Central memory CD8-positive, alpha-beta T cell (primary cell): Measurements from ENCODE around the gene GBX1.
A peak's percentile ranks its signal among the peaks of the same experiment; 100 is the strongest.

Experiments
- ATAC-seq: fragments of 150-1000 bp; cut with Tn5 transposase; replicated peaks from 2 replicates; pipeline ENCODE4 v1.10.0; 2022; ENCODE audit warnings: mild to moderate bottlenecking, moderate FRiP score, moderate number of reproducible peaks; ENCODE audit not compliant: poor library complexity, severe bottlenecking; ENCODE audit errors: extremely low read depth
- DNase-seq, 2 donors: peaks; one replicate each; pipeline ENCODE4 v3.0.0; 2021; ENCODE audit warnings: low spot score in 2 of 2
- H3K27ac Mint-ChIP-seq: one replicate; pipeline ENCODE4 v1.8.0; 2022; ENCODE audit warnings: low read depth, mild to moderate bottlenecking, moderate library complexity, mixed read lengths
- H3K27me3 Mint-ChIP-seq: one replicate; pipeline ENCODE4 v1.8.0; 2022; ENCODE audit warnings: mixed read lengths
- H3K36me3 Mint-ChIP-seq: one replicate; pipeline ENCODE4 v1.8.0; 2022; ENCODE audit warnings: mild to moderate bottlenecking, moderate library complexity, mixed read lengths; ENCODE audit not compliant: insufficient read depth
- H3K4me1 Mint-ChIP-seq: one replicate; pipeline ENCODE4 v1.8.0; 2022; ENCODE audit warnings: mixed read lengths
- H3K4me3 Mint-ChIP-seq: one replicate; pipeline ENCODE4 v1.8.0; 2022; ENCODE audit warnings: mild to moderate bottlenecking, moderate library complexity, mixed read lengths
- H3K9me3 Mint-ChIP-seq: one replicate; pipeline ENCODE4 v1.8.0; 2022; ENCODE audit warnings: mixed read lengths

GBX1 gene

DNA sequence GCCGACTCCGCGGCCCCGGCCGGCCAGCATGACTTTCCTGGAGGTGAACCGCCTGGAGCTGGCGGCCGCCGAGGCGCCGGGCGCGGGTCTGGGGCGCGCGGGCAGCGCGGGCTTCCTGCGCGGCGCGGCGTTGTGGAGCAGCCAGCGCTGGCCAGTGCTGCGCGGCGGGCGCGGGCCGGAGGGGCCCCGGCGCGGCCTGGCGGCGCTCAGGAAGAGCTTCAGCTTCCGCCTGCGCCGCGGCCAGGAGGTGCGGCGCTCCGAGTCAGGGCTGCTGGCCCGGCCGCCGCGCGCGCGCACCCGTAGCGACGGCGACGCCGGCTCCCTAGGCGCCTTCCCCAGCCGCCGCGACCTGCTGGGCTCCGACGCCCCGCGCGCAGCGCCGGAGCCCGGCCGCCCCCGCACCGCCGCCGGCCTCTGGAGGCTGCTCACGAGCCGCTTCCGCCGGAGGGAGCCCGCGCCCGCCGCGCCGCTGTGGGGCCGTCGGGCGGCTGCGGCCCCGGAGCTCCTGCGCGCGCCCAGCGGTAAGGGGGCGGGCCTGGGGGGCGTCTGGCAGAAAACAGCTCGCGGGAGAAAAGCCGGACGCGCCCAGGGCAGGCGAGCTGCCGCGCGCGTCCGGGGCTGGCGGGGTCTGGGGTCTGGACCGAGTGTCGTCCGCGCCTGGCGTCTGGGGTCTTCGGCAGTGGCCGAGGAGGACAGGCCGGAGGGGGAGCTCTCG lies 52.2 kb downstream of the GBX1 start:
- peak overlapping the region; percentile 65 for H3K4me3 Mint-ChIP-seq
- no peak for DNase-seq

GRCh38 chr7:151114151-151115090 lies 53.1 kb downstream of the GBX1 start:
- Mint-ChIP-seq H3K27me3 (no peaks in the 10 kb centered on the region), H3K9me3 (no peaks in the 10 kb centered on the region), H3K4me3 (peak overlapping the region; percentile 25), H3K27ac (no peak overlapping the region), H3K36me3 (peaks cover 6% of the 10 kb centered on the region), H3K4me1 (peaks cover 23% of the 10 kb centered on the region)
- ATAC-seq (peak; percentile 1), DNase-seq (no peak)

More for the DNA sequence above, 52.2 kb downstream of the GBX1 start:
- H3K36me3 Mint-ChIP-seq: peaks cover 8% of the 10 kb centered on the region
- no peaks in the 10 kb centered on the region for H3K9me3 Mint-ChIP-seq
- no peaks in the 10 kb centered on the region for H3K27me3 Mint-ChIP-seq
- H3K27ac Mint-ChIP-seq: no peak overlapping the region
- peak; percentile 21 for ATAC-seq
- H3K4me1 Mint-ChIP-seq: peaks cover 20% of the 10 kb centered on the region

DNA sequence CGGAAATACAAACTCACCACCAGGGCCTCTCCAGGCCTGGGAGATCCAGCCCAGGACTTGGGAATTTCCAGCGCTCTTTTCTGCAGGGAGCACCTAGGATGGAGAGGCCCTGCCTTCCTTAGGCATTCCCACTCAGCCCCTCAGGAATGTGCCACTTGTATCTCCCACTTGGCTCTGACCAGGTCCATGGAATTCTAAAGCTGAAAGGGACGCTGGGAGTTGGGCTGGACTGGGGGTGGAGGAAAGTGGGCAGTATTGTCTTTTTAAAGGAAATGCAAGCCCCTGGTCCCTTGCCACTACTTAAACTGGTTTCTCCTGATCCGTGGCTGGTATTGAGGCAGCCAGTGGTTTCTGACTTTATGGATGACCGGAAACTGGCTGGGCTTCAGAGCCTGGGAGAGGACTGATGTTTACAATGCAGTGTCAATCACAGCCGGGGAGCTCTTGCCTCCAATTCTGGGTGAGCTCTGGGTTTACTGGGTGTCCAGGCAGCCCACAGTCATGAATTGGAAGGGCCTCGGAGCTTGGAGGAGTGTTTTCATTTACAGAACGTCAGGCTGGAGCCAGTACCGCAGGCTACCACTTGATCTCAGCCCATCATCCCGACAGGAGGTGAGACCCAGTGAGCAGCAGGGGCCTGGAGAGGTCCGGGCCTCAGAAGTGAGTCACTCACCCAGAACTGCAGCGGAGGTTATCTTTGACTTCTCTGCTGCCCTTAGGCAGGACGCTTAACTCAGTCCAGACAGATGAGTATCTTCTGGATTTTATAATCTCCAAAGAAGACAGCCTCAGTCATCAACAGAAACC lies 53.9 kb downstream of the GBX1 start:
- DNase-seq: no peak
- H3K4me3 Mint-ChIP-seq: peak overlapping the region; percentile 25
- peaks cover 6% of the 10 kb centered on the region for H3K36me3 Mint-ChIP-seq
- no peak overlapping the region for H3K27ac Mint-ChIP-seq
- no peaks in the 10 kb centered on the region for H3K9me3 Mint-ChIP-seq
- H3K4me1 Mint-ChIP-seq: peaks cover 20% of the 10 kb centered on the region
- no peaks in the 10 kb centered on the region for H3K27me3 Mint-ChIP-seq
- ATAC-seq: no peak

DNA sequence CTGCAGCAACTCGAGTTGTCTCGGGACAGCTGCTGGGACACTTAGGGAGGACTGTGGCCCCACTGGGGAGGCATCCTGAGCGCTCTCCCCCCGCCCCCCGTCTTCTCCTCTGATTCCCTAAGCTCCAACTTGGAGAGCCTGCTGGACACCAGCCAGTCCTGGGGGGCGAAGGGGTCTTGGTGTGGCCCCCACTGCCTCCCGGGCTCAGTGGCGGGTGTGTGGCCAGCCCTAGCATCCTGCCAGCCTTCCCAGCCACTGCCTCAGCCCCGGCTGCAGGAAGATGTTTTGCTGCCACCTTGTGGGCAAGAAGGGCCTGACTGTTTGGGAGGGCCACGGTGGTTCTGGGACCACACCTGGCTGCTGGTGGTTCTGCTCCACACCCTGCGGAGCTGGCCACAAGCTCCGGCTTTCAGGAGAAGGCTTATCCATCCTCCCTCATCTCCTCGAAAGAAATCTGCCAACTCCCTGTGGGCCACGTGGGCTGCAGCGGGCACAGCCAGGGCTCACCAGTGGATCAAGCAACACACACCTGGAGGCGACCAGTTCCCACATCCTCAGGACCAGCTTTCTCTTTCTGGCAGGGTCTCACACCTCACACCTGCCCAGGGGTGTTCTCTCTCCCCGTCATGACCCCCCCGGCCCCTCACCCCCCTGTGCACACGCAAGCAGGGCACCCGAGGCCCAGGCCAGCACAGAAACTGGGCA lies 56.4 kb downstream of the GBX1 start:
- no peak overlapping the region for H3K4me3 Mint-ChIP-seq
- no peak overlapping the region for H3K27ac Mint-ChIP-seq
- no peaks in the 10 kb centered on the region for H3K9me3 Mint-ChIP-seq
- DNase-seq (peak; percentile 63), ATAC-seq (peak; percentile 69)
- peaks cover 5% of the 10 kb centered on the region for H3K36me3 Mint-ChIP-seq
- peaks cover 8% of the 10 kb centered on the region for H3K4me1 Mint-ChIP-seq
- no peaks in the 10 kb centered on the region for H3K27me3 Mint-ChIP-seq

DNA sequence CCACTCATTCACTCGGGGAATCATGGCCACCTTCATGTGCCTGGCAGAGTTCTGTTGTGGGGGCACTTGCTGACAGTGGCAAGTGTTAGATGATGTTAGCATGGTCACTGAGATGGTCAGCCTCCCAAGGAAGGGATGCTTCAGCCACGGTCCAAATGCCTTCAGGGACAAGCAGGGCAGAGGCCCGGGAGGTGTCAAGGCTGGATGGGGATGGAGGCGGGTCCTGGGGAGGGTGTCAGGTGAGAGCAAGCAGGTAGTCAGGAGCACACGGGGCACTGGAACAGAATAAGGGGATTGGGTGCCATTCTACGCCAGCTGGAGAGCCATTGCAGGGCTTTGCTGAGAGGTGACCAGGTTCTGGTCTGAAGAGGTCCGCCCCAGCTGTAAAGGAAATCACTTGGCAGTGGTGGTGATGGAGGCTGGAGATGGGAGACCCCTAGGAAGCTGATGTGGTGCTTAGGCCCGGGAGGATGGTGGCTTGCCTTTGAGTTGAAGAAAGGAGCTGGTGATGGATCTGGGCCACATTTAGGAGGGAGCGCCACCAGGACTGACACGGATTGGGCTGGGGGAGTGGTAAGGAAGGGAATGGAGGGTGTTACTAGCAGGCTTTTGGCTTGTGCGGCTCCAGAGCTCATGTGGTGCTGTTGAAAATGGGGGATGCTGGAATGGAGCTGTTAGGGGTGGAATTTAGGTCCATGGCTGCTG lies 57.1 kb downstream of the GBX1 start:
- H3K27ac Mint-ChIP-seq: no peak overlapping the region
- ATAC-seq (no peak), DNase-seq (no peak)
- no peaks in the 10 kb centered on the region for H3K9me3 Mint-ChIP-seq
- H3K4me3 Mint-ChIP-seq: no peak overlapping the region
- peaks cover 2% of the 10 kb centered on the region for H3K36me3 Mint-ChIP-seq
- peaks cover 8% of the 10 kb centered on the region for H3K4me1 Mint-ChIP-seq
- H3K27me3 Mint-ChIP-seq: no peaks in the 10 kb centered on the region

GRCh38 chr7:151109094-151110048 lies 58.1 kb downstream of the GBX1 start:
- H3K4me3 Mint-ChIP-seq: no peak overlapping the region
- H3K9me3 Mint-ChIP-seq: no peaks in the 10 kb centered on the region
- H3K4me1 Mint-ChIP-seq: peaks cover 13% of the 10 kb centered on the region
- ATAC-seq (no peak), DNase-seq (no peak)
- peaks cover 2% of the 10 kb centered on the region for H3K36me3 Mint-ChIP-seq
- no peak overlapping the region for H3K27ac Mint-ChIP-seq
- H3K27me3 Mint-ChIP-seq: no peaks in the 10 kb centered on the region

DNA sequence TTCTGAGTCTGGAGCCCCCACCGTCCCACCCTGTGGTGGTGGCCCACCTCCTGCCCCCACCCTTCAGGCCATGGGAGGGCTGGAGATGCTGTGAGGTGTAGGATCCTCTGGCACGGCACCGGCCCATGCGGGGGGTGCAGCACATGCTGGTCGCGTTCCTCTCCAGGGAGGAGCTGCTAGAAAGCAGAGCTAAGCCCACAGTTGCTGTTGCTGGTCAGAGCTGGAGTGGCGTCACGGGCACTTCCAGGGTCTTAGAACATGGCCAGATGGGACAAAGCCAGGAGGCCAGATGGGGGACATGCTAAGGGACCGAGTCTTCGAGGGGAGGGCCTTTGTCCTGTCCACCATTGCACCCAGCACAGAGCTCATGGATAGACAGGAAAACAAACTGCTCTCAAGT lies 59.6 kb downstream of the GBX1 start:
- Mint-ChIP-seq H3K4me1 (peaks cover 17% of the 10 kb centered on the region), H3K27me3 (no peaks in the 10 kb centered on the region), H3K27ac (no peak overlapping the region), H3K4me3 (no peak overlapping the region), H3K36me3 (peaks cover 2% of the 10 kb centered on the region), H3K9me3 (no peaks in the 10 kb centered on the region)
- DNase-seq: no peak
- no peak for ATAC-seq

DNA sequence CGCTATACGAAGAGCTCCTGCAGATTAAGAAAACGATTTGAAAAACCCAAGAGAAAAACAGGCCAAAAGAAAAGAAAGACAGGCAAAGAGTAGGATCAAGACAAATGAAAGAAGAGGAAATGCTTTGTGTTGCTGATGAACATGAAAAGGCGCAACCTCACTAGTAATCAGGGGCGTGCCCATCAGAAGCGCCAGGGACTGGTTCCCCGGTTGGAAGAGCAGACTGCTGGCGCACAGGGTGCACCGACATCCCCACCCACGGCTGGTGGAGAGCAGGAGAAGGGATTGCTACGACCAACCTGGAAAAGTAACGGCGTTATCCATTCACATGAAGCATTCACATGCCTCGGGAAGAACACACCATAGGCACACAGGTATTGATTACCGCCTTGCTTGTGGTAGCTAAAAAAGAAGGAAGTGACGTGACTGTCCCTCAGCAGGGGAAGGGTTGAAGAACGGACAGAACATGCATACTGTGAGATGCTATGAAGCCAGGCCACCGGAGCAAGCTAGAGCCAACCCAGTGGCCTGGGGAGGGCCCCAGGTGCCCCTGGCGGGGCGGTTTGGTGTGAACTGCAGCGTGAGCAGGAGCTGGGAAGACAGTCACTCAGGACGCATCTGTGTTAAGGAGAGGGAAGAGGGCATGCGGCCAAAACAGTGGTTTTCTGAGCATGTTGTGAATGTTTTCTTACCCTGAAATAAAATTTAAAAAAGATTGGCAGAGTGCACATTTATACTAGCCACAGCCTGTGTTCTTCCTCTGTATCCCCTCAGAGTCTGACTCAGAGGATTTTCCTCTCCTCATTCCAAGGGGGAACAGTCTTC lies 62.9 kb downstream of the GBX1 start:
- no peaks in the 10 kb centered on the region for H3K27me3 Mint-ChIP-seq
- ATAC-seq: no peak

GRCh38 chr7:151103973-151104372 lies 63.5 kb downstream of the GBX1 start:
- Mint-ChIP-seq H3K9me3 (no peaks in the 10 kb centered on the region), H3K36me3 (no peaks in the 10 kb centered on the region), H3K4me1 (peaks cover 9% of the 10 kb centered on the region), H3K27me3 (no peaks in the 10 kb centered on the region), H3K27ac (no peak overlapping the region), H3K4me3 (no peak overlapping the region)
- DNase-seq: no peak
- no peak for ATAC-seq

More for the DNA sequence above, 62.9 kb downstream of the GBX1 start:
- peaks cover 9% of the 10 kb centered on the region for H3K4me1 Mint-ChIP-seq
- no peaks in the 10 kb centered on the region for H3K36me3 Mint-ChIP-seq
- H3K27ac Mint-ChIP-seq: no peak overlapping the region
- no peak overlapping the region for H3K4me3 Mint-ChIP-seq
- no peaks in the 10 kb centered on the region for H3K9me3 Mint-ChIP-seq
- no peak for DNase-seq

DNA sequence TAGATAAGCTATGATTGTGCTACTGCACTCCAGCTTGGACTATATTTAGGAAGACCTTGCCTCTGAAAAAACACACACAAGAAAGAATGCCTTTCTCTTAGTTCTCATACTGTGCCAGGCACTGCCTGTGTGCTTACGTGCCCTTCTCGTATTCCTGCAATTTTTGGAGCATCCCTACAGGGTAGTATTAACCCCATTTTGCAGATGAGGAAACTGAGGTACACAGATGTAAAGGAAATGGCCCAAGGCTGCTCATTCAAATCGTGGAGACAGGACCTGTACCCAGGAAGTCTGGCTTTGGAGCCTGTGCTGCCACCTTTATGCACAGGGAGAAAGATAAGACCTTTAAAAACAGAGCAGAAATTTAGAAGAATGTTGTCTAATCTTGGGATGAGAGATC lies 64.5 kb downstream of the GBX1 start:
- no peak overlapping the region for H3K27ac Mint-ChIP-seq
- H3K27me3 Mint-ChIP-seq: no peaks in the 10 kb centered on the region
- no peak for DNase-seq
- peaks cover 9% of the 10 kb centered on the region for H3K4me1 Mint-ChIP-seq
- no peak for ATAC-seq
- no peaks in the 10 kb centered on the region for H3K36me3 Mint-ChIP-seq
- no peaks in the 10 kb centered on the region for H3K9me3 Mint-ChIP-seq
- H3K4me3 Mint-ChIP-seq: no peak overlapping the region
